C4-2B (cell line): ENCODE results near the gene TSPEAR.
"Not testable (repeated sequence)": the region's sequence is repeated elsewhere in the genome, so short reads cannot be mapped to it uniquely, and the experiment has no call there.

ENCODE experiments used
- H3K27ac ChIP-seq: fragments of 450-650 bp; 2 replicates; pipeline ENCODE4 v1.5.1; 2017
- CTCF ChIP-seq: fragments of 450-650 bp; conservative IDR thresholded peaks from 2 replicates; pipeline ENCODE4 v1.5.1; 2017; ENCODE audit warnings: mild to moderate bottlenecking
- ZFX ChIP-seq: fragments of 450-650 bp; IDR thresholded peaks from 2 replicates; pipeline ENCODE4 v1.6.1; 2017

The TSPEAR gene

DNA sequence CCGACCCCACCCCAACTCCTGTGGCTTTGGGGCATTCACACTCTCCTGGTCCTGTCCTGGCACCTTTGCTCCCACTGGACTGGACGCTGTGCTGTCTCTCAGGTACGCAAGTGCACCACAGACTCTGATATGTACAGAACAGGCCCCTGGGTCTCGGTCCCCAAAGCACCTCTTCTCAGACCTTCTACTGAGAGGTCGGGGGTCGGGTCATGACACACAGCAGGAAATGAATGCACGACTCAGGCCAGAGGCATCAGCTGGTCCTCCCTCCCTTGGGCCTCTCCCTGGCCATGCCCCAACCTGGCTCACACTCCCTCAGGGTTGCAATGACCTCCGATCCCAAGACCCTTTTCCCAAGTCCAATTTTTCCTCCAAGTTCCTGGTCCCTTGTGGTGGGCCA lies 16.2 kb downstream of the TSPEAR start:
- no peak for TF ChIP-seq CTCF
- TF ChIP-seq ZFX, result no peak
- no peak overlapping the region for H3K27ac ChIP-seq

DNA sequence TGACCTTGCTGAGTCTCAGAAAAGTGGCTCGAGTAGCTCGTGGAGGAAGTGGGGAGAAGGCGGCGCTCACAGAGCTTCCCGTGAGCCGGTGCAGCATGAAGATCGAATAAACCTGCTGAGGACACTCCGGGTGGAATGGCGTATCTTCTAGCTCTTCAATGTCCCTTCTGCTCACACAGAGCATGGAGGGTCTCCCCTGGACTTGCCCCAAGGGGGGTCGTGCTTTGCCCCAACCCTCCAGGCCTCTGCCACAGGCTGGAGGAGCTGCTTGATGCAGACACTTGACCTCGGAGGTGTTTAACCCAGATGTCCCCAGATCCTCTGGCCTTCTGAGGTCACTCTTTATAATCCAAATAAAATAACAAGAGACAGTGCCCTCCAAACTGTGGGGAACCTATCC lies 16.6 kb downstream of the TSPEAR start:
- no peak overlapping the region for H3K27ac ChIP-seq

DNA sequence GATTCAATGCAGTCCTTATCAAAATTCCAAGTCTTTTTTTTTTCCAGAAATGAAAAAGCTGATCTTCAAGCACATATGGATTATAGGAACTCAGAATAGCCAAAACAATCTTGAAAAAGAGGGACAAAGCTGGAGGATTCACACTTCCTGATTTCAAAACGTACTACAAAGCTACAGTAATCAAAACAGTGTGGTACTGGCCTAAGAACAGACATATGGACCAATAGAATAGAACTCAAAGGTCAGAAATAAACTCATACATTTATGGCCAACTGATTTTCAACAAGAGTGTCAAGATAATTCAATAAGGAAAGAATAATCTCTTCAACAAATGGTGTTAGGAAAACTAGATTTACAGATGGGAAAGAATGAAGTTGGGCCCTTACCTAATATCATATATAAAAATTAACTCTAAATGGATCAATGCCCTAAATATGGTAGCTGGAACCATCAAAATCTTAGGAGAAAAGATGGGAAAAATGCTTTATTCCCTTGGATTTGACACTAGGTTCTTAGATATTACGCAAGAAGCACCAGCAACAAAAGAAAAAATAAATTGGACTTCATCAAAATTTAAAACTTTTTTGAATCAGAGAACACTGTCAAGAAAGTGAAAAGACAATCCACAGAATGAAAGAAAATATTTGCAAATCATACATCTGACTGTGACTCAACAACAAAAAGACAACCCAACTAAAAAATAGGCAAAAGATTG lies 18.4 kb downstream of the TSPEAR start:
- TF ChIP-seq CTCF, result no peak
- no peak for TF ChIP-seq ZFX
- H3K27ac ChIP-seq, result no peak overlapping the region

More for the DNA sequence above, 16.6 kb downstream of the TSPEAR start:
- TF ChIP-seq CTCF, result no peak
- TF ChIP-seq ZFX, result no peak

GRCh38 chr21:44691686-44692085 lies 19.7 kb downstream of the TSPEAR start:
- TF ChIP-seq CTCF (no peak), ZFX (no peak)
- no peak overlapping the region for H3K27ac ChIP-seq

GRCh38 chr21:44689740-44690139 lies 21.6 kb downstream of the TSPEAR start:
- not testable (repeated sequence) for H3K27ac ChIP-seq

DNA sequence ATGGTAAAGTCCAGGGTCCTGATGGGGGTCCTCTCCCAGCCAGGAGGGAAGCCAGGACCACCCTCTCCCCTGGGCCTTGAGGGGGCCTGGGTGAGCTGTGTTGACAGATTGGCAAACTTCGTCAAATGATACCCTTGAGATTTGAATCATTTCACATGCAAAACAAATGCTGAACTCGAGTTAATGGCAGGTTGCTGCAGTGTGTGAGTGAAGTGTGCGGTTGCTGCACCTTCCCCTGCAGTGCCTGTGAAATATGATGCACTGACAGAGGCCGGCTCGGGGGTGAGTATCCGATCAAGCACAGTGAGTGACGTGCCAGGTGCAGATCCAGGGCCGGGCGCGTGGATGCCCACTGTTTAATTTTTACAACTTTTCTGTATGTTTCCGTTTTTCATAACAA lies 23.7 kb downstream of the TSPEAR start:
- H3K27ac ChIP-seq, result no peak overlapping the region
- no peak for TF ChIP-seq CTCF
- TF ChIP-seq ZFX, result no peak

DNA sequence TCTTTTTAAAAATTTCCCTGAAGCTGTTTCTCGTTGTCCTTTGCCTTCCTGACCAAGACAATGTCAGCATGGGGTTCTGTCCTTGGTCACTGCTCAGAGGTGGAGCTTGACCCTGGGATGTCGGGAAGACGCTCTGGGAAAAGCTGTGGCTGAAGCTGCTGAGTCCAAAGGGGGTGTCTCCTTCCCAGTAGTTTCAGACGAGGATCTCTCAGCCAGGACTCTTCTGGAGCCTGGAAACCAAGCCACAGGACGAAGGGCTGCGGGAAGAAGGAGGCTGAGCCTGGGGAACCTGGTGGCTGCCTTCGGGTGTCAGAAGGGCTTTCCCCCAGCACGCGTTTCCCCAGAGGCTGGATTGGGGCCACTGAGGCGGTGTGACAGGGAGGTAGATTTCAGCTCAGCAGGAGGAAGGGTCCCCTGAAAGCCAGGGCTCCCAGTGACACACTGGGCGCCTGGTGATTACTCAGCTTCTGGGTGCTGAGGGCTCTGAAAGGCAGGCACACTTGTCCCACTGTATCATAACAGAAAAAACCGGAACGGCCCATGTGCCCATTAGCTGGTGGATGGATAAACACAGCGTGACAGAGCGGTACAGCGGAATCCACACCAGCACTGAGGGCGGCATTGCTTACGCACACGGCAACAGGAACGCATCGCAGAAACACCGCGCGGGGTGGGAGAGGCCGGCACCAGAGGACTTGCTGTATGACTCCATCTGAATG lies 24.4 kb downstream of the TSPEAR start:
- TF ChIP-seq CTCF, result no peak
- TF ChIP-seq ZFX, result no peak
- H3K27ac ChIP-seq, result no peak overlapping the region
